GM06990 (cell line): Measurements from ENCODE around the gene ARHGAP29.

ENCODE experiments used
- DNase-seq: peaks from one replicate; pipeline ENCODE4 v3.0.0-alpha.2; 2011; ENCODE audit not compliant: insufficient read length; ENCODE audit errors: extremely low read depth
- H3K27me3 ChIP-seq: replicated peaks from 2 replicates; pipeline ENCODE4 v1.6.0; 2011; ENCODE audit warnings: low read length; ENCODE audit not compliant: control insufficient read depth, insufficient read depth
- H3K36me3 ChIP-seq: 2 replicates; pipeline ENCODE4 v1.5.1; 2011; ENCODE audit warnings: low read length; ENCODE audit not compliant: control insufficient read depth, insufficient read depth
- H3K4me3 ChIP-seq: replicated peaks from 2 replicates; pipeline ENCODE4 v1.5.1; 2011; ENCODE audit warnings: low read depth, mild to moderate bottlenecking, control low read depth, low read length
- CTCF ChIP-seq: IDR thresholded peaks from 2 replicates; pipeline ENCODE4 v1.5.1; 2011; ENCODE audit warnings: low read length, control low read depth, mild to moderate bottlenecking, inconsistent platforms; ENCODE audit not compliant: insufficient read depth, poor library complexity, severe bottlenecking

Gene ARHGAP29

GRCh38 chr1:94218332-94218731 lies 19.1 kb downstream of the ARHGAP29 start:
- Histone ChIP-seq H3K27me3 (no peaks in the 10 kb centered on the region; the same call in 1 of the 2 replicates), H3K4me3 (no peak overlapping the region), H3K36me3 (no peaks in the 10 kb centered on the region)
- no peak for TF ChIP-seq CTCF
- DNase-seq, result no peak

- no peaks in the 10 kb centered on the region for H3K36me3 ChIP-seq
- TF ChIP-seq CTCF, result no peak
- no peak for DNase-seq
- H3K4me3 ChIP-seq, result no peak overlapping the region
- H3K27me3 ChIP-seq, result no peaks in the 10 kb centered on the region; the same call in 1 of the 2 replicates
Observed at GRCh38 chr1:94215955-94216354, 21.4 kb downstream of the ARHGAP29 start.

GRCh38 chr1:94209982-94210381 lies 27.4 kb downstream of the ARHGAP29 start:
- no peak for DNase-seq
- H3K27me3 ChIP-seq, result no peaks in the 10 kb centered on the region
- H3K36me3 ChIP-seq, result no peaks in the 10 kb centered on the region
- no peak for TF ChIP-seq CTCF
- H3K4me3 ChIP-seq, result no peak overlapping the region

- TF ChIP-seq CTCF, result no peak
- Histone ChIP-seq H3K4me3 (no peak overlapping the region), H3K27me3 (no peaks in the 10 kb centered on the region), H3K36me3 (no peaks in the 10 kb centered on the region)
- no peak for DNase-seq
Observed at GRCh38 chr1:94209425-94209824, 28.0 kb downstream of the ARHGAP29 start.

- Histone ChIP-seq H3K27me3 (no peaks in the 10 kb centered on the region), H3K36me3 (no peaks in the 10 kb centered on the region), H3K4me3 (no peak overlapping the region)
- no peak for TF ChIP-seq CTCF
- DNase-seq, result no peak
Observed at GRCh38 chr1:94207695-94208094, 29.7 kb downstream of the ARHGAP29 start.

GRCh38 chr1:94205639-94206038 lies 31.7 kb downstream of the ARHGAP29 start:
- DNase-seq, result no peak
- no peaks in the 10 kb centered on the region for H3K36me3 ChIP-seq
- H3K27me3 ChIP-seq, result no peaks in the 10 kb centered on the region
- H3K4me3 ChIP-seq, result no peak overlapping the region
- TF ChIP-seq CTCF, result no peak
